PC-9 (cell line): ENCODE results near the gene SPP2. TPM values are rescaled to one million over a fixed set of nuclear protein-coding genes. Genes with fewer than 3 reads are reported as not detected.

Experiments
- BruUV-seq: library from RNA; stranded (reverse); fragments of 400-500 nt; replicated peaks from 2 replicates; lab custom pipeline; 2021; lab: Mats Ljungman, UMichigan
- CTCF ChIA-PET: fragments of 300-600 bp; sonication (Branson Sonifier 250); formaldehyde crosslinking; loops from one replicate; lab custom pipeline; 2022; ENCODE audit warnings: antibody characterized with exemption; lab: Charles Lee
- POLR2A ChIA-PET: fragments of 300-600 bp; sonication (Branson Sonifier 250); formaldehyde crosslinking; loops from one replicate; lab custom pipeline; 2022; ENCODE audit warnings: antibody characterized with exemption; ENCODE audit not compliant: unreplicated experiment; lab: Charles Lee
- DNase-seq, 2 experiments: peaks; one replicate each; pipeline versions ENCODE4 v3.0.0 to v3.0.0-alpha.2; 2015 to 2022; ENCODE audit warnings: mixed read lengths in 1 of 2
- H2AFZ ChIP-seq: fragments of 200-600 bp; sonication (generic); 2 replicates; pipeline ENCODE4 v1.8.1; 2017; ENCODE audit warnings: antibody characterized with exemption
- H3F3A ChIP-seq: fragments of 200-600 bp; sonication (generic); 2 replicates; pipeline ENCODE4 v1.8.1; 2017; ENCODE audit warnings: antibody characterized with exemption, mild to moderate bottlenecking, low read depth; ENCODE audit not compliant: insufficient read depth
- H3K27ac ChIP-seq: fragments of 200-600 bp; sonication (generic); 2 replicates; pipeline ENCODE4 v1.6.1; 2016; ENCODE audit warnings: mixed run types
- H3K27me3 ChIP-seq: fragments of 200-600 bp; sonication (generic); 2 replicates; pipeline ENCODE4 v1.6.1; 2016; ENCODE audit warnings: low read depth, mixed run types; ENCODE audit not compliant: insufficient read depth
- H3K36me3 ChIP-seq: fragments of 200-600 bp; sonication (generic); 2 replicates; pipeline ENCODE4 v1.6.1; 2016; ENCODE audit warnings: low read depth, mixed run types
- H3K4me1 ChIP-seq: fragments of 200-600 bp; sonication (generic); replicated peaks from 2 replicates; pipeline ENCODE4 v1.6.1; 2016; ENCODE audit warnings: mixed run types; ENCODE audit not compliant: insufficient read depth
- H3K4me2 ChIP-seq: fragments of 200-600 bp; sonication (generic); 2 replicates; pipeline ENCODE4 v1.6.1; 2017; ENCODE audit warnings: mixed run types
- H3K4me3 ChIP-seq: fragments of 200-600 bp; sonication (generic); 2 replicates; pipeline ENCODE4 v1.6.1; 2016; ENCODE audit warnings: mixed run types
- H3K79me2 ChIP-seq: fragments of 200-600 bp; sonication (generic); 2 replicates; pipeline ENCODE4 v1.6.1; 2017; ENCODE audit warnings: low read depth, mixed run types
- H3K9me2 ChIP-seq: fragments of 200-600 bp; sonication (generic); 2 replicates; pipeline ENCODE4 v1.8.1; 2017; ENCODE audit warnings: mild to moderate bottlenecking; ENCODE audit not compliant: insufficient read depth
- H3K9me3 ChIP-seq: fragments of 200-600 bp; sonication (generic); 2 replicates; pipeline ENCODE4 v1.8.1; 2016; ENCODE audit warnings: low read depth; ENCODE audit not compliant: insufficient read depth
- H4K20me1 ChIP-seq: fragments of 200-600 bp; sonication (generic); 2 replicates; pipeline ENCODE4 v1.8.1; 2017; ENCODE audit not compliant: insufficient read depth
- CTCF ChIP-seq: fragments of 200-600 bp; sonication (generic); conservative IDR thresholded peaks from 2 replicates; pipeline ENCODE4 v1.6.1; 2017; ENCODE audit warnings: mixed run types, antibody characterized with exemption, mild to moderate bottlenecking, moderate library complexity
- EZH2 ChIP-seq: fragments of 200-600 bp; sonication (generic); IDR thresholded peaks from 2 replicates; pipeline ENCODE4 v1.8.0; 2017; ENCODE audit warnings: antibody characterized with exemption, low read depth
- intact Hi-C: fragments of 100-400 bp; cut with micrococcal nuclease; formaldehyde crosslinking; loops from one replicate; pipeline ENCODE4 v1.10.0; 2022; ENCODE audit not compliant: unreplicated experiment
- total RNA-seq: library from RNA; stranded (reverse); gene quantifications from 2 replicates; pipeline ENCODE4 v1.2.3, GENCODE V29; 2021

Gene SPP2
- total RNA-seq, 1 experiment from 2014 or later: not detected

GRCh38 chr2:234025466-234025865 is 25.0 kb upstream of the SPP2 start:
- Histone ChIP-seq H4K20me1 (no peaks in the 10 kb centered on the region), H3K79me2 (no peaks in the 10 kb centered on the region), H3K27ac (no peak overlapping the region), H3K4me3 (no peak overlapping the region), H3F3A (no peaks in the 10 kb centered on the region), H3K4me2 (no peak overlapping the region), H3K9me3 (no peaks in the 10 kb centered on the region), H3K36me3 (no peaks in the 10 kb centered on the region), H3K4me1 (no peaks in the 10 kb centered on the region), H3K27me3 (no peaks in the 10 kb centered on the region), H2AFZ (no peak overlapping the region), H3K9me2 (no peaks in the 10 kb centered on the region)
- no peak for TF ChIP-seq EZH2
- TF ChIP-seq CTCF: no peak
- ChIA-PET CTCF (interaction anchor here (0.6 kb wide), 1 partner anchor 34 kb away, joined by 9 read pairs; no protein-coding TSS in a partner anchor), POLR2A (no interaction called here)
- DNase-seq: no peak
- intact Hi-C loops: no loop called here
- BruUV-seq: no TSS peak

- no peak overlapping the region for H3K27ac ChIP-seq
- POLR2A ChIA-PET: no interaction called here
- H3K36me3 ChIP-seq: no peaks in the 10 kb centered on the region
- H3K9me2 ChIP-seq: no peaks in the 10 kb centered on the region
- H4K20me1 ChIP-seq: no peaks in the 10 kb centered on the region
- BruUV-seq: no TSS peak
- H3K4me2 ChIP-seq: no peak overlapping the region
- TF ChIP-seq EZH2 (no peak), CTCF (no peak)
- H3K9me3 ChIP-seq: no peaks in the 10 kb centered on the region
- CTCF ChIA-PET: no interaction called here
- H3K79me2 ChIP-seq: no peaks in the 10 kb centered on the region
- H2AFZ ChIP-seq: no peak overlapping the region
- no peaks in the 10 kb centered on the region for H3K4me1 ChIP-seq
- H3K4me3 ChIP-seq: no peak overlapping the region
- H3K27me3 ChIP-seq: no peaks in the 10 kb centered on the region
- intact Hi-C loops: no loop called here
- no peaks in the 10 kb centered on the region for H3F3A ChIP-seq
- no peak for DNase-seq
Measured at GRCh38 chr2:234025891-234026401, 24.6 kb upstream of the SPP2 start.

- TF ChIP-seq EZH2 (no peak), CTCF (no peak)
- Histone ChIP-seq H3K79me2 (no peaks in the 10 kb centered on the region), H3K4me1 (no peaks in the 10 kb centered on the region), H3K9me3 (no peaks in the 10 kb centered on the region), H3K4me2 (no peak overlapping the region), H4K20me1 (no peaks in the 10 kb centered on the region), H2AFZ (no peak overlapping the region), H3K36me3 (no peaks in the 10 kb centered on the region), H3K9me2 (no peaks in the 10 kb centered on the region), H3K4me3 (no peak overlapping the region), H3K27me3 (no peaks in the 10 kb centered on the region), H3K27ac (no peak overlapping the region), H3F3A (no peaks in the 10 kb centered on the region)
- no TSS peak for BruUV-seq
- CTCF ChIA-PET: no interaction called here
- intact Hi-C loops: no loop called here
- no peak for DNase-seq
- POLR2A ChIA-PET: no interaction called here
Measured at GRCh38 chr2:234026693-234027254, 23.7 kb upstream of the SPP2 start.
